ENCODE results near the gene KCNJ5. TPM values are rescaled to one million over a fixed set of nuclear protein-coding genes. Genes with fewer than 3 reads are reported as not detected.
A peak's percentile ranks its signal among the peaks of the same experiment; 100 is the strongest.

The KCNJ5 gene
- total RNA-seq, 1 experiment from 2014 or later, result 0.11 TPM

DNA sequence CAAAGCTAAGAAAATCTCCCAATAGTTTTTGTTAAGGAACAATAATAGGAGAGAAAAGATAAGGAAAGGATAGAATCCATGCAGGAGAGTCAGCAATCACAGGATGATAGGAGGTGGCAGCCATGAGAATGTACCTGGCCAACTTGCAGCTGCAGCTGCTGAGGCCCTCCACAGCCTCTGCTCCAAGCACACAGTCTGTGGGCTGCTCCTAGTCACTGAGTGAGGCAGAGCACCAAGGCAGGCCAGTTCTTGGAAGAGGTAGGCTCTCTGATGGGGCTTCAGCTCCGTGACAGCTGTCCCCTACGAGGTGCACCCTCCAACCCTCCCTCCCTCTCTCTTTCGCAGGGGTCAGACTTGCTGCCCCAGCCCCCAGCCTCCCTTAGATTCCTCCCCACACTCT, 18.6 kb upstream of the KCNJ5 start:
- no peak overlapping the region for H4K91ac ChIP-seq (ENCODE audit: insufficient read length, low read depth, low read length)
- no peak overlapping the region for H2BK15ac ChIP-seq (ENCODE audit: low read depth, low read length)
- no peak overlapping the region for H4K8ac ChIP-seq (replicated peaks; ENCODE audit: insufficient read length, low read depth, low read length)
- Mint-ChIP-seq H3K27ac (no peak overlapping the region), H3K9me3 (no peaks in the 10 kb centered on the region; a peak in 2 of 5 replicates), H3K4me1 (peaks cover 44 to 45% of the 10 kb centered on the region in 2 experiments), H3K4me3 (peak overlapping the region in 1 of 2 experiments; percentile 13; a peak in 2 of 5 replicates), H3K36me3 (ENCODE audit: insufficient read depth in 1 of 3, low read depth in 3 of 3) (no peaks in the 10 kb centered on the region; a peak in 1 of 7 replicates), H3K27me3 (ENCODE audit: low read depth) (peaks cover 46% of the 10 kb centered on the region)
- H3K56ac ChIP-seq (ENCODE audit: insufficient read length, low read depth, low read length), result no peak overlapping the region
- H3K23ac ChIP-seq (ENCODE audit: insufficient read length, low read depth, low read length), result no peak overlapping the region
- no peak overlapping the region for H2BK12ac ChIP-seq (ENCODE audit: insufficient read length, low read depth, low read length)
- H3K9me3 ChIP-seq (ENCODE audit: control insufficient read depth, low read depth, low read length), result no peaks in the 10 kb centered on the region
- no peak overlapping the region for H2BK120ac ChIP-seq (ENCODE audit: low read depth, low read length, poor library complexity, severe bottlenecking)
- H3K18ac ChIP-seq (ENCODE audit: insufficient read length, low read depth, low read length), result no peak overlapping the region
- H3K27ac ChIP-seq (ENCODE audit: insufficient read length, low read depth, low read length), result no peak overlapping the region
- TF ChIP-seq, protein P1, sequence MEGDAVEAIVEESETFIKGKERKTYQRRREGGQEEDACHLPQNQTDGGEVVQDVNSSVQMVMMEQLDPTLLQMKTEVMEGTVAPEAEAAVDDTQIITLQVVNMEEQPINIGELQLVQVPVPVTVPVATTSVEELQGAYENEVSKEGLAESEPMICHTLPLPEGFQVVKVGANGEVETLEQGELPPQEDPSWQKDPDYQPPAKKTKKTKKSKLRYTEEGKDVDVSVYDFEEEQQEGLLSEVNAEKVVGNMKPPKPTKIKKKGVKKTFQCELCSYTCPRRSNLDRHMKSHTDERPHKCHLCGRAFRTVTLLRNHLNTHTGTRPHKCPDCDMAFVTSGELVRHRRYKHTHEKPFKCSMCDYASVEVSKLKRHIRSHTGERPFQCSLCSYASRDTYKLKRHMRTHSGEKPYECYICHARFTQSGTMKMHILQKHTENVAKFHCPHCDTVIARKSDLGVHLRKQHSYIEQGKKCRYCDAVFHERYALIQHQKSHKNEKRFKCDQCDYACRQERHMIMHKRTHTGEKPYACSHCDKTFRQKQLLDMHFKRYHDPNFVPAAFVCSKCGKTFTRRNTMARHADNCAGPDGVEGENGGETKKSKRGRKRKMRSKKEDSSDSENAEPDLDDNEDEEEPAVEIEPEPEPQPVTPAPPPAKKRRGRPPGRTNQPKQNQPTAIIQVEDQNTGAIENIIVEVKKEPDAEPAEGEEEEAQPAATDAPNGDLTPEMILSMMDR (conservative IDR thresholded peaks at IDR 0.05), result no peak
- H3K23me2 ChIP-seq (ENCODE audit: insufficient read length, low read depth, low read length, poor library complexity, severe bottlenecking), result peaks cover 3% of the 10 kb centered on the region
- no peak overlapping the region for H4K5ac ChIP-seq (ENCODE audit: insufficient read length, low read depth, low read length)
- no peaks in the 10 kb centered on the region for H4K20me1 ChIP-seq (ENCODE audit: control insufficient read depth, insufficient read depth, insufficient read length)
- no peak overlapping the region for H3K4ac ChIP-seq (ENCODE audit: low read depth, low read length)
- H2BK20ac ChIP-seq (ENCODE audit: low read depth, low read length, poor library complexity, severe bottlenecking), result no peak overlapping the region
- H3K14ac ChIP-seq (ENCODE audit: insufficient read depth, low read length), result peak overlapping the region; percentile 45; the same call in 1 of the 2 replicates
- H3K4me2 ChIP-seq (ENCODE audit: insufficient read depth, insufficient read length, low read length), result no peak overlapping the region
- H3K79me1 ChIP-seq (ENCODE audit: insufficient read depth, low read depth, low read length, poor library complexity, severe bottlenecking), result no peaks in the 10 kb centered on the region
- H3K4me1 ChIP-seq (ENCODE audit: insufficient read depth, low read length), result peaks cover 17% of the 10 kb centered on the region
- H2AFZ ChIP-seq (ENCODE audit: low read length), result no peak overlapping the region
- no CpG with 5 or more reads among the region's 3 CpGs for WGBS (ENCODE audit: extremely low coverage, insufficient read length, low lambda C conversion rate)
- no peak for DNase-seq
- H3K9ac ChIP-seq (ENCODE audit: extremely low read depth, insufficient read length, low read length), result no peak overlapping the region
- no peak overlapping the region for H2BK5ac ChIP-seq (ENCODE audit: insufficient read length, low read length)
- no peaks in the 10 kb centered on the region for H3K79me2 ChIP-seq (ENCODE audit: insufficient read depth, low read length)
- H2AK5ac ChIP-seq (ENCODE audit: insufficient read length, low read length), result no peak overlapping the region
- H3T11ph ChIP-seq (ENCODE audit: low read length), result no peak overlapping the region
- H3K27me3 ChIP-seq (ENCODE audit: insufficient read depth, low read length), result no peaks in the 10 kb centered on the region; the same call in 1 of the 2 replicates

Data from H9 (cell line).